ENCODE measurements around the gene RAB3GAP2. TPM values are rescaled to one million over a fixed set of nuclear protein-coding genes. Genes with fewer than 3 reads are reported as not detected.
"Not testable (repeated sequence)": the region's sequence is repeated elsewhere in the genome, so short reads cannot be mapped to it uniquely, and the experiment has no call there.

The RAB3GAP2 gene
- total RNA-seq, 1 donor: 51.8 TPM

DNA sequence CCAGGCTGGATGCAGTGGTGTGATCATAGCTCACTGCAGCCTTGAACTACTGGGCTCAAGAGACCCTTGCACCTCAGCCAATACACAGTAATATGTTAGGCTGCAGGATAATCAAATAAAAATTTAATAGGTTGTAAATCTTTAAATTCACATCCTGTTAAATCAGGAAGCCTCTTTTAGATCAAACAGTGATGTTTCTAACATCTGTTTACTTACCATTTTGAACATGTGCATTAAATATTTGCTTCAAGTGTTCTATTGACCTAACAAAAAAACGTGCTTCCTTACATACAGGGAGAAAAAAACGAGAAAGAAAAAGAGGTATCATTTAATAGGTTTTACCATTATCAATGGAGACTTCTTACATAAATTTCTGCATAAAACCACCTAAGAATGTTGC is 107.7 kb downstream of the RAB3GAP2 start:
- no peak overlapping the region for H3K4me3 ChIP-seq (ENCODE audit: low read depth, low read length)
- no peak for TF ChIP-seq CTCF (IDR thresholded peaks at IDR 0.05; ENCODE audit: insufficient read depth, low read depth, low read length)
- DNase-seq (ENCODE audit: low read depth): no peak

GRCh38 chr1:220164116-220164515 is 108.1 kb downstream of the RAB3GAP2 start:
- TF ChIP-seq CTCF (IDR thresholded peaks at IDR 0.05; ENCODE audit: insufficient read depth, low read depth, low read length): no peak
- H3K4me3 ChIP-seq (ENCODE audit: low read depth, low read length): no peak overlapping the region
- no peak for DNase-seq (ENCODE audit: low read depth)

GRCh38 chr1:220160027-220160426 is 112.2 kb downstream of the RAB3GAP2 start:
- no peak for DNase-seq (ENCODE audit: low read depth)
- no peak for TF ChIP-seq CTCF (IDR thresholded peaks at IDR 0.05; ENCODE audit: insufficient read depth, low read depth, low read length)
- no peak overlapping the region for H3K4me3 ChIP-seq (ENCODE audit: low read depth, low read length)

DNA sequence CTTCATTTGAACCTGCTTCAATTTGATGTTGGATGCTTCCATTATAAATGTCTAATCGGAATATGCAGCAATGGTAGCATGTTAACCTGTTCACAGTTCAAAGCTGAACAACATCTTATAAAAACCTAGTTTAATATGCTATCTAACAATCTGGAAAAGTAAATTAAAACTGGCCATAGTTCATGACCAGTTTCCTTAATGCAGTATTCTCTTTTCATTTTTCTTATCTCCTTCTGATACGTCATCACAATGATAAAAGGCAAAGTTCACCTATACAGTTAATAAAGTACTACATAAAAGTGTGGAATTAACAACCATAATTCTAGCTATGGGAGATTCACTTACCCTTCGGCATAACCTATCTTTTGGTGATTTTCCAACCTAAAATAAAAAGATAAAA is 113.2 kb downstream of the RAB3GAP2 start:
- no peak overlapping the region for H3K4me3 ChIP-seq (ENCODE audit: low read depth, low read length)
- no peak for DNase-seq (ENCODE audit: low read depth)
- TF ChIP-seq CTCF (IDR thresholded peaks at IDR 0.05; ENCODE audit: insufficient read depth, low read depth, low read length): no peak

- H3K4me3 ChIP-seq (ENCODE audit: low read depth, low read length); DNase-seq (ENCODE audit: low read depth): not testable (repeated sequence)
Measured at GRCh38 chr1:220158530-220158929, 113.7 kb downstream of the RAB3GAP2 start.

DNA sequence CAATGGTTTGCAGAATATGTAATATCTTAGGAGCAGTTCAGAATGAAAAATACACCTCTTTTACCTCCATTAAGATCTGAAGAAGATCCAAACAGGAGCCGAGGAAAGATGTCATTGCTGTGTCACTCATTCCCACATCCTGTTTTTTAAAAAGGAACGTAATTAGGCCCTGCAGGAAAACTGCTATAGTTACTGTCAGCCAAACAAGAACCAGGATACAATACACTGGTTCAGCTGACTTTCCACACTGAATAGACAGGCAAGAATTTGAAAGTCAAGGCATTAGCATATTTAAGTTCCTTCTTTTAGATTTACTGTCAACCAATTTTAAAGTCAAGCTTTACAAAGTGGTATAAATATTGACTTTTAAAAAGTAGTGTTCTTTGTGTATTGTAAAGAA is 114.5 kb downstream of the RAB3GAP2 start:
- no peak overlapping the region for H3K4me3 ChIP-seq (ENCODE audit: low read depth, low read length)
- TF ChIP-seq CTCF (IDR thresholded peaks at IDR 0.05; ENCODE audit: insufficient read depth, low read depth, low read length): no peak
- DNase-seq (ENCODE audit: low read depth): no peak

DNA sequence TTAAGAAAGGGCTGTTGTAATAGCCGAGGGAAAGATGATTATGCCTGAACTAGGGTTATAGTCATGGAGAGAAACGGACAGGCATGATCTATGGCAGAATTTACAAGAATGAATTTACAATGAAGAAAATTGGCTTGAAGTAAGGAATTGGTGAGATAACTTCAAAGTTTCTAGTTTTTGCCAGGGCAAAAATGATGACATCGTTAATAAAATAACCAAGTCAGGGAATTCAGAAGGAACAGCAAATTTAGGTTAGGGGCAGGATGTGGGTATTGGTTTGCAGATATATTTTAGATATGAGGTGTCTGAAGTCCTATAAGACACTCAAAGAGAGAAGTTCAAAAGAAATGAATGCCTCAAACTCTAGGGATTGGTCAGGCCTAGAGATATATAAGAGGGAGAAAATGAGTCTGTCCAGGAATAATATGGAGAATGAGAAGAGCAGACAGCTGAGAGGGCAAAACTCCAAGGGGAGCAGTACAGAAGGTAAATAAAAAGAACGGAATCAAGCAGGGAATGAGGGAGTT is 115.6 kb downstream of the RAB3GAP2 start:
- TF ChIP-seq CTCF (IDR thresholded peaks at IDR 0.05; ENCODE audit: insufficient read depth, low read depth, low read length): no peak
- DNase-seq (ENCODE audit: low read depth): no peak

More for the DNA sequence above, 115.6 kb downstream of the RAB3GAP2 start:
- H3K4me3 ChIP-seq (ENCODE audit: low read depth, low read length): no peak overlapping the region
